Measurements from ENCODE around the gene C11orf87. TPM values are rescaled to one million over a fixed set of nuclear protein-coding genes. Genes with fewer than 3 reads are reported as not detected.

Gene C11orf87
- total RNA-seq, 2 donors from 2014 or later, result not detected

DNA sequence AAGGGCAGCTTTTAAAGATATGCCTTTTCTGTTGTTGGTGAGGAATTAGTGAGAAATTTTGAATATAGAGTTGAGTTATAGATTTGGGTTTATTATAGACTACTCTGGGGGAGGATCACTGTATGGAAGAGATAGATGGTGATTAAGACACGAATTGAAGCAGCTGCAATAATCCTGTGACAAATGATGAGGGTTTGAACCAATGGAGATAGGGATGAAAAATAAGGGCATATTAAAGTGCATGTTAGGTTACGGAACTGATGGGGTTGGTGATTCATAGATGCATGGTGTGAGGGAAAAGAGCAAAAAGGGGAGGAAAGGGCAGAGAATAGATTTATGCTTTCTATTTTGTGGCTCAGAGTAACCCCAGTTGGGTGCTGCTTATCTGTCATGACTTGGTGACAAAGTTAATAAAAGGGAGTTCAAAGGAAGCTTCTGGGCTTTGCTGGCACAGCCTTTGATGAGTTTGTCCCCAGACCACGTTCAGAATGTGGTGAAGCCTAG is 11.8 kb downstream of the C11orf87 start:
- intact Hi-C loops (cut with DNase I, micrococcal nuclease), result no loop called here
- no peak for ATAC-seq

GRCh38 chr11:109435121-109435742 is 13.2 kb downstream of the C11orf87 start:
- DNase-seq (no peak), ATAC-seq (no peak)
- intact Hi-C loops (cut with DNase I, micrococcal nuclease), result no loop called here

More for the DNA sequence above, 11.8 kb downstream of the C11orf87 start:
- no peak for DNase-seq

GRCh38 chr11:109439684-109440083 is 17.7 kb downstream of the C11orf87 start:
- ATAC-seq, result no peak
- intact Hi-C loops (cut with DNase I, micrococcal nuclease), result no loop called here
- DNase-seq, result no peak

DNA sequence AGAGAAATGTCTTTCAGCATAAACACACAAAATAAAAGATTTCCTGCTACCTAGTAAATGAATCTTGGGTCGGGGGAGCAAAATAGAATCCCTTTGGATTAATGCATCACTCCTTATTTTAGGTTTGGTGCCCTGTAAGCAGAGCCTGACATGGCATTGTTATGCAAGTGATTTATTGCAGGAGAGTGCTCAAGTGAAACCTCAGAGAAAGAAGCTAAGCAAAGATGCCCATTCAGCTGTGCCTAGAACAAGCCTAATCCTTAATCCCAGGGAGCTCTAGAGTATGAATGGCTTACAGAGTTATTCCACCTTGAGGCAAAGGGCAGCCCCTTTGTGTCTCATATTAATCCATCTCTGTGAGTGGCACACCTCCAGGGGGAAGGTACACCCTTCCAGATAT is 21.1 kb downstream of the C11orf87 start:
- DNase-seq (no peak), ATAC-seq (no peak)
- intact Hi-C loops (cut with DNase I, micrococcal nuclease), result no loop called here

GRCh38 chr11:109454857-109455256 is 32.9 kb downstream of the C11orf87 start:
- no peak for ATAC-seq
- intact Hi-C loops (cut with DNase I, micrococcal nuclease), result no loop called here

More at GRCh38 chr11:109454857-109455256, 32.9 kb downstream of the C11orf87 start:
- no peak for DNase-seq

Measured in left colon (tissue), 2 donors.